HepG2 (cell line): ENCODE data around the gene GPRIN1. TPM values are rescaled to one million over a fixed set of nuclear protein-coding genes. Genes with fewer than 3 reads are reported as not detected.

Experiments
- CCDC6 ChIP-seq: sonication (generic); formaldehyde crosslinking; IDR thresholded peaks from 2 replicates; pipeline ENCODE4 v1.8.1; 2022; ENCODE audit warnings: mild to moderate bottlenecking, missing genetic modification reagents, moderate library complexity
- DMAP1 ChIP-seq: IDR thresholded peaks from 2 replicates; pipeline ENCODE4 v1.6.1; 2016
- DRAP1 ChIP-seq: IDR thresholded peaks from 2 replicates; pipeline ENCODE4 v1.6.1; 2016; ENCODE audit warnings: missing genetic modification reagents, missing compliant biosample characterization
- ELF3 ChIP-seq: IDR thresholded peaks from 2 replicates; pipeline ENCODE4 v1.6.1; 2016; ENCODE audit warnings: missing genetic modification reagents, missing compliant biosample characterization
- ERF ChIP-seq: IDR thresholded peaks from 2 replicates; pipeline ENCODE4 v1.6.1; 2018; ENCODE audit warnings: missing biosample characterization, missing genetic modification reagents
- HNRNPK ChIP-seq: fragments of 200-400 bp; formaldehyde crosslinking; IDR thresholded peaks from 2 replicates; pipeline ENCODE4 v1.6.1; 2018; ENCODE audit warnings: low read length, low read depth, moderate library complexity, mild to moderate bottlenecking; ENCODE audit not compliant: poor library complexity, severe bottlenecking
- MAFK ChIP-seq, 2 experiments: IDR thresholded peaks in 1 of 2; conservative IDR thresholded peaks in 1 of 2; 2 replicates each; pipeline ENCODE4 v1.6.1; 2011; ENCODE audit warnings: improper control_type of control experiment in 2 of 2, low read length in 2 of 2
- NFE2L2 ChIP-seq: fragments of 150-350 bp; IDR thresholded peaks from 2 replicates; pipeline ENCODE4 v1.6.1; 2014; ENCODE audit warnings: low read length
- PAWR ChIP-seq: sonication (generic); formaldehyde crosslinking; IDR thresholded peaks from 2 replicates; pipeline ENCODE4 v1.4.0; 2020; ENCODE audit warnings: missing genetic modification reagents, mild to moderate bottlenecking, borderline replicate concordance
- PCBP2 ChIP-seq: fragments of 200-400 bp; formaldehyde crosslinking; optimal IDR thresholded peaks from 2 replicates; pipeline ENCODE3; 2018; ENCODE audit warnings: low read length, low read depth; ENCODE audit not compliant: poor library complexity, severe bottlenecking
- PHF21A ChIP-seq: sonication (generic); formaldehyde crosslinking; IDR thresholded peaks from 2 replicates; pipeline ENCODE4 v1.5.0; 2020; ENCODE audit warnings: mild to moderate bottlenecking, missing genetic modification reagents
- POGZ ChIP-seq: sonication (generic); formaldehyde crosslinking; IDR thresholded peaks from 2 replicates; pipeline ENCODE4 v1.4.0; 2020; ENCODE audit warnings: mild to moderate bottlenecking, missing genetic modification reagents
- SMAD3 ChIP-seq: sonication (generic); formaldehyde crosslinking; IDR thresholded peaks from 2 replicates; pipeline ENCODE4 v1.4.0; 2020; ENCODE audit warnings: missing genetic modification reagents
- SRSF1 ChIP-seq: fragments of 200-400 bp; formaldehyde crosslinking; optimal IDR thresholded peaks from 2 replicates; pipeline ENCODE3; 2017; ENCODE audit warnings: mild to moderate bottlenecking, low read depth, low read length, moderate library complexity
- THAP11 ChIP-seq: IDR thresholded peaks from 2 replicates; pipeline ENCODE4 v1.6.1; 2016; ENCODE audit warnings: missing biosample characterization, missing genetic modification reagents
- TMF1 ChIP-seq: sonication (generic); formaldehyde crosslinking; IDR thresholded peaks from 2 replicates; pipeline ENCODE4 v1.8.1; 2022; ENCODE audit warnings: low read depth, missing genetic modification reagents
- ZBTB14 ChIP-seq: sonication (generic); formaldehyde crosslinking; IDR thresholded peaks from 2 replicates; pipeline ENCODE4 v1.4.0; 2020; ENCODE audit warnings: missing genetic modification reagents
- ZBTB49 ChIP-seq: sonication (generic); formaldehyde crosslinking; IDR thresholded peaks from 2 replicates; pipeline ENCODE4 v1.4.0; 2020; ENCODE audit warnings: missing genetic modification reagents, borderline replicate concordance
- ZEB1 ChIP-seq: IDR thresholded peaks from 2 replicates; pipeline ENCODE4 v1.6.1; 2012; ENCODE audit warnings: mild to moderate bottlenecking, low read depth, inconsistent platforms; ENCODE audit not compliant: insufficient replicate concordance
- ZNF124 ChIP-seq: sonication (generic); formaldehyde crosslinking; IDR thresholded peaks from 2 replicates; pipeline ENCODE4 v1.4.0; 2020; ENCODE audit warnings: missing genetic modification reagents
- ZNF280D ChIP-seq: sonication (generic); formaldehyde crosslinking; IDR thresholded peaks from 2 replicates; pipeline ENCODE4 v1.5.1; 2020; ENCODE audit warnings: mild to moderate bottlenecking, missing genetic modification reagents
- ZNF362 ChIP-seq: sonication (generic); formaldehyde crosslinking; IDR thresholded peaks from 2 replicates; pipeline ENCODE4 v1.4.0; 2020; ENCODE audit warnings: missing genetic modification reagents, mild to moderate bottlenecking, borderline replicate concordance
- ZNF570 ChIP-seq: sonication (generic); formaldehyde crosslinking; IDR thresholded peaks from 2 replicates; pipeline ENCODE4 v1.4.0; 2020; ENCODE audit warnings: mild to moderate bottlenecking, missing genetic modification reagents, borderline replicate concordance
- ZNF841 ChIP-seq: sonication (generic); formaldehyde crosslinking; IDR thresholded peaks from 2 replicates; pipeline ENCODE4 v1.8.1; 2023; ENCODE audit warnings: missing genetic modification reagents, borderline replicate concordance
- polyA plus RNA-seq, 8 experiments: library from polyadenylated mRNA; depleted of rRNA in 3 of 8; stranded (reverse) in 7 of 8; unstranded in 1 of 8; fragments of >200 nt; fragmentation: Illumina TruSeq in 4 of 8; extraction: Trizol in 4 of 8; gene quantifications; 2 replicates each; pipeline versions ENCODE4 v1.2.1 to v1.2.3, GENCODE V29; 2011 to 2016; ENCODE audit warnings: low read depth in 4 of 8, missing spikeins in 1 of 8, mixed read lengths in 1 of 8; ENCODE audit not compliant: insufficient read depth in 1 of 8
- total RNA-seq, 5 experiments: library from RNA; depleted of rRNA; stranded (reverse); fragments of >200 nt; fragmentation: Illumina TruSeq; extraction: Trizol; gene quantifications; 2 replicates each; pipeline ENCODE4 v1.2.3, GENCODE V29; 2016; ENCODE audit warnings: low read depth in 1 of 5

The GPRIN1 gene
- total and polyA plus RNA-seq, 2 of the 13 experiments (the other 11 are each of a cell fraction or from before 2014, with no cell fraction given), result 0.32 to 2.0 TPM

- TF ChIP-seq ZBTB49 (CRISPR knock-in tag) (peak; percentile 75; the same call in 1 of the 2 replicates), PAWR (no peak), MAFK (conservative IDR thresholded peaks at IDR 0.05 in 1 of 2, IDR thresholded peaks at IDR 0.05 in 1 of 2; ENCODE audit: low read length in 2 of 2) (no peak), PCBP2 (no peak), SRSF1 (no peak), CCDC6 (CRISPR knock-in tag) (no peak), PHF21A (CRISPR knock-in tag) (no peak), THAP11 (CRISPR knock-in tag) (peak; percentile 59), ZNF841 (CRISPR knock-in tag) (no peak), ELF3 (peak; percentile 83), NFE2L2 (no peak), ZNF570 (CRISPR knock-in tag) (no peak), ZNF362 (CRISPR knock-in tag) (no peak), ERF (CRISPR knock-in tag) (peak; percentile 92), ZBTB14 (CRISPR knock-in tag) (no peak), TMF1 (peak; percentile 56; the same call in 1 of the 2 replicates), ZNF280D (CRISPR knock-in tag) (no peak), ZEB1 (no peak), ZNF124 (CRISPR knock-in tag) (no peak), DRAP1 (peak; percentile 42; the same call in 1 of the 2 replicates), SMAD3 (peak; percentile 92), DMAP1 (CRISPR knock-in tag) (no peak), HNRNPK (no peak), POGZ (CRISPR knock-in tag) (no peak)
Observed at GRCh38 chr5:176611435-176611834, 1.5 kb upstream of the GPRIN1 start (continued).
